ENCODE results near the gene CLDN18. TPM values are rescaled to one million over a fixed set of nuclear protein-coding genes. Genes with fewer than 3 reads are reported as not detected.

The CLDN18 gene
- total and polyA plus RNA-seq, 12 donors: 0.01 TPM; not detected in 11

DNA sequence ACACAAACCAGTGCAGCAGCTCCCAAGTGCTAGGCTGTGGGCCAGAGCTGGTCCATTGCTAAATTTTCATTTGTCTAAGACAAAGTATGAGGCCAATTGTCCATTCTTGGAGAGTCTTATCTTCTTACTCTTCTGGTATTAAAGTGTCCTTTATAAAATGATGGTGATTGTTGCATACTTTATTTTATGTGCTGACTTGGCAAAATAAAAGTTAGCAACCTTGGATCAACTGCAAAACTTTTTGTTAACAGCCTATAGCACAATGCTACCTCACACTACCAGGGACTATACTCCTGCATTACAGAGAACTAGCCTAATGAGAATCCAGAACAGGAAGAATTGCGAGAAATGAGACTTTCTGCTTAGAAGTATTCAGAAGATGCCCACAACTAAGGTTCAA lies 44.1 kb downstream of the CLDN18 start:
- DNase-seq: no peak
- H3K27ac ChIP-seq: no peak overlapping the region
- TF ChIP-seq, protein P1, sequence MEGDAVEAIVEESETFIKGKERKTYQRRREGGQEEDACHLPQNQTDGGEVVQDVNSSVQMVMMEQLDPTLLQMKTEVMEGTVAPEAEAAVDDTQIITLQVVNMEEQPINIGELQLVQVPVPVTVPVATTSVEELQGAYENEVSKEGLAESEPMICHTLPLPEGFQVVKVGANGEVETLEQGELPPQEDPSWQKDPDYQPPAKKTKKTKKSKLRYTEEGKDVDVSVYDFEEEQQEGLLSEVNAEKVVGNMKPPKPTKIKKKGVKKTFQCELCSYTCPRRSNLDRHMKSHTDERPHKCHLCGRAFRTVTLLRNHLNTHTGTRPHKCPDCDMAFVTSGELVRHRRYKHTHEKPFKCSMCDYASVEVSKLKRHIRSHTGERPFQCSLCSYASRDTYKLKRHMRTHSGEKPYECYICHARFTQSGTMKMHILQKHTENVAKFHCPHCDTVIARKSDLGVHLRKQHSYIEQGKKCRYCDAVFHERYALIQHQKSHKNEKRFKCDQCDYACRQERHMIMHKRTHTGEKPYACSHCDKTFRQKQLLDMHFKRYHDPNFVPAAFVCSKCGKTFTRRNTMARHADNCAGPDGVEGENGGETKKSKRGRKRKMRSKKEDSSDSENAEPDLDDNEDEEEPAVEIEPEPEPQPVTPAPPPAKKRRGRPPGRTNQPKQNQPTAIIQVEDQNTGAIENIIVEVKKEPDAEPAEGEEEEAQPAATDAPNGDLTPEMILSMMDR (IDR thresholded peaks at IDR 0.05): no peak
- H3K36me3 ChIP-seq: peaks cover 0 to 9% (median 0%) of the 10 kb centered on the region in 9 donors
- no peak overlapping the region for H3K4me3 ChIP-seq
- no peak for ATAC-seq
- no peaks in the 10 kb centered on the region for H3K9me3 ChIP-seq
- intact Hi-C loops (cut with DNase I): loop anchor here in 4 of 10 donors (5.0 to 10.0 kb wide), 3 partner anchors 82 to 949 kb away; no protein-coding TSS in a partner anchor
- WGBS, 2 donors: 94 to 96% methylated on average over 1 of the region's 1 CpG
- H3K27me3 ChIP-seq: no peaks in the 10 kb centered on the region
- peaks cover 0 to 17% (median 0%) of the 10 kb centered on the region in 9 donors for H3K4me1 ChIP-seq

DNA sequence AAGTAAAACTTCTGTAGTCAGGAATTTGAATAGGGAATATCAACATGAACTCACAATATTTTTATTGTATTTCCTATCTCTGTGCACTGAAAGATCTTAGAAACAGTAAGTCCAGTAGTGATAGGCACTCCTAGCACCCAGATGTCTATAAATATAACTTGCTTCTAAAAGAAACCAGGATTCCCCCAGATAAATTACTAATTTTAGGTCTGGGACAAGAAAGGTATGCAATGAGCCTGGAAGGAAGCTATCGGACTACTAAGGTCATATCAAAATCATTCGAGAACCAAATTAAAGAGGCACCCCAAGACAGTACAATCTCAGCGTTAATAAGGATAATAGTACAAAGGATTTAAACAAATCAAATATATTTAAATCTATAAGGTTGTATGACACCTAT lies 47.4 kb downstream of the CLDN18 start:
- TF ChIP-seq, protein P1 (IDR thresholded peaks at IDR 0.05): no peak
- H3K4me1 ChIP-seq: peaks cover 0 to 24% (median 3%) of the 10 kb centered on the region in 9 donors
- DNase-seq: no peak
- 56 to 68% methylated on average over 3 of the region's 3 CpGs for WGBS, 2 donors
- no peaks in the 10 kb centered on the region for H3K27me3 ChIP-seq
- peak in 5 of 8 donors; percentile 29 to 77 (median 52) for ATAC-seq
- H3K36me3 ChIP-seq: peaks cover 0 to 23% (median under 1%) of the 10 kb centered on the region in 9 donors
- H3K9me3 ChIP-seq: no peaks in the 10 kb centered on the region
- no peak overlapping the region for H3K4me3 ChIP-seq
- intact Hi-C loops (cut with DNase I): loop anchor here in 1 of 10 donors (10.0 kb wide), 1 partner anchor 953 kb away; no protein-coding TSS in a partner anchor
- H3K27ac ChIP-seq: peak overlapping the region in 5 of 10 donors; percentile 9 to 69 (median 54)

DNA sequence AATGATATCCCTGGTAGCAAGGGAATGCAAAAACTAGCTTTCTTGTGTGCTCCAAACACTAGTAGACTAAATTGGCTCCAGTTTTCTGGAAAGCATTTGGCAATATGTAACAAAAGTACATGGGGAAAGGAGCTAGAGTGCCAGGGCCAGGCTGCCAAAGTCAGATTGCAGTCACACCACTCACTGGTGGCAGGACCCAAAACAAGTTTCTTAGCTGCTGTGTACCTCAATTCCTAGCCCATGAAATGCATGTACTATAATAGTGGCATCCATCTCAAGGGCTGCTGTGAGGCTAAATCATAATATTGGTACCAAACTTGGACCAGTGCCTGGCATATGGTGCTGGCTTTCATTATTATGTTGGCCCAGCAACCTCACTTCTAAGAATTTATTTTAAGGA lies 49.3 kb downstream of the CLDN18 start:
- ATAC-seq: peak in 7 of 8 donors; percentile 40 to 86 (median 73)
- no peak overlapping the region for H3K4me3 ChIP-seq
- H3K27me3 ChIP-seq: no peaks in the 10 kb centered on the region
- H3K4me1 ChIP-seq: peaks cover 0 to 24% (median 3%) of the 10 kb centered on the region in 9 donors
- peak in 1 of 2 donors; percentile 20 for DNase-seq
- no peaks in the 10 kb centered on the region for H3K9me3 ChIP-seq
- peak overlapping the region in 5 of 10 donors; percentile 2 to 54 (median 5) for H3K27ac ChIP-seq
- peaks cover 0 to 42% (median 8%) of the 10 kb centered on the region in 9 donors for H3K36me3 ChIP-seq
- TF ChIP-seq, protein P1 (IDR thresholded peaks at IDR 0.05): no peak
- intact Hi-C loops (cut with DNase I): loop anchor here in 1 of 10 donors (10.0 kb wide), 1 partner anchor 954 kb away; no protein-coding TSS in a partner anchor

DNA sequence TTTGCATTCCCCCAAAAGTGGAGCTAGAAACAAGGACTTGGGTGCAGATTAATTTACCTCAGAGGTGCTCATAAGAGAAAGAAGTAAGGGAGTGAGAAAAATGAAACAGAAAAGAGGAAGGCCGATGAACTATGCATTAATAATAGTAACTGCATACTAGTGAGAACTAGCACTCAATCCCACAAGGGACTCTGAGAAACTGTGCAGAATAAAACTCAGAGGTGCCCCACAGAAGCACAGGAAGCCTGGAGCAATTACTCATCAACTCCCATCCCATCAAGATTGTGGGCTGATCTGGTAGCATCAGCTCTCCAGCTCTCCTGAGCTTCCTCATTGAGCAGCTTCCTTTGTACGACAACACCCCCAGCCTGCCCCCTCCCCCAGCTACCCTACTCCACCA lies 50.8 kb downstream of the CLDN18 start:
- ATAC-seq (no peak), DNase-seq (no peak)
- Histone ChIP-seq H3K27me3 (no peaks in the 10 kb centered on the region), H3K36me3 (peaks cover 0 to 58% (median 14%) of the 10 kb centered on the region in 9 donors), H3K27ac (no peak overlapping the region), H3K4me1 (peaks cover 0 to 24% (median 3%) of the 10 kb centered on the region in 9 donors), H3K4me3 (no peak overlapping the region), H3K9me3 (no peaks in the 10 kb centered on the region)
- TF ChIP-seq, protein P1 (IDR thresholded peaks at IDR 0.05): no peak
- 43 to 83% methylated on average over 2 of the region's 2 CpGs for WGBS, 2 donors
- intact Hi-C loops (cut with DNase I): loop anchor here in 2 of 10 donors (10.0 kb wide), 1 partner anchor 364 kb away; no protein-coding TSS in a partner anchor

Data from heart right ventricle (tissue), 16 donors.